GM13977 (cell line): Measurements from ENCODE around the gene RCBTB2.

Experiments
- DNase-seq: peaks from one replicate; pipeline ENCODE4 v3.0.0; 2012; ENCODE audit warnings: low spot score
- CTCF ChIP-seq: IDR thresholded peaks from 2 replicates; pipeline ENCODE4 v1.5.1; 2012; ENCODE audit warnings: mild to moderate bottlenecking, control low read depth; ENCODE audit not compliant: insufficient read depth; ENCODE audit errors: extremely low read depth, missing control alignments
- in situ Hi-C: fragments of 300-500 bp; cut with MboI; formaldehyde crosslinking; loops from one replicate; pipeline ENCODE4 v1.12.0; 2022; ENCODE audit warnings: low sequenced_read_pairs, low pct_unique_long_range_greater_than_20kb, mixed read lengths, inconsistent platforms; ENCODE audit not compliant: unreplicated experiment

Gene RCBTB2

GRCh38 chr13:48505597-48506091, 27.2 kb downstream of the RCBTB2 start:
- in situ Hi-C loops = no loop called here
- peak; percentile 63 for DNase-seq
- TF ChIP-seq CTCF = no peak

GRCh38 chr13:48505012-48505411, 27.9 kb downstream of the RCBTB2 start:
- in situ Hi-C loops = no loop called here
- DNase-seq = no peak
- no peak for TF ChIP-seq CTCF

GRCh38 chr13:48504606-48505005, 28.3 kb downstream of the RCBTB2 start:
- no peak for DNase-seq
- in situ Hi-C loops = no loop called here
- no peak for TF ChIP-seq CTCF

- TF ChIP-seq CTCF = no peak
- no peak for DNase-seq
- in situ Hi-C loops = no loop called here
Observed at GRCh38 chr13:48502601-48503319, 30.1 kb downstream of the RCBTB2 start.

- in situ Hi-C loops = no loop called here
- no peak for TF ChIP-seq CTCF
Observed at GRCh38 chr13:48501705-48502104, 31.2 kb downstream of the RCBTB2 start.

GRCh38 chr13:48500652-48501197, 32.2 kb downstream of the RCBTB2 start:
- in situ Hi-C loops = no loop called here
- no peak for TF ChIP-seq CTCF
- peak; percentile 45 for DNase-seq

More at GRCh38 chr13:48501705-48502104, 31.2 kb downstream of the RCBTB2 start:
- no peak for DNase-seq
